ENCODE results near the gene ZNF70. TPM values are rescaled to one million over a fixed set of nuclear protein-coding genes. Genes with fewer than 3 reads are reported as not detected.

ZNF70 gene
- total RNA-seq, 2 experiments from 2014 or later, result 1.3 to 1.9 TPM

DNA sequence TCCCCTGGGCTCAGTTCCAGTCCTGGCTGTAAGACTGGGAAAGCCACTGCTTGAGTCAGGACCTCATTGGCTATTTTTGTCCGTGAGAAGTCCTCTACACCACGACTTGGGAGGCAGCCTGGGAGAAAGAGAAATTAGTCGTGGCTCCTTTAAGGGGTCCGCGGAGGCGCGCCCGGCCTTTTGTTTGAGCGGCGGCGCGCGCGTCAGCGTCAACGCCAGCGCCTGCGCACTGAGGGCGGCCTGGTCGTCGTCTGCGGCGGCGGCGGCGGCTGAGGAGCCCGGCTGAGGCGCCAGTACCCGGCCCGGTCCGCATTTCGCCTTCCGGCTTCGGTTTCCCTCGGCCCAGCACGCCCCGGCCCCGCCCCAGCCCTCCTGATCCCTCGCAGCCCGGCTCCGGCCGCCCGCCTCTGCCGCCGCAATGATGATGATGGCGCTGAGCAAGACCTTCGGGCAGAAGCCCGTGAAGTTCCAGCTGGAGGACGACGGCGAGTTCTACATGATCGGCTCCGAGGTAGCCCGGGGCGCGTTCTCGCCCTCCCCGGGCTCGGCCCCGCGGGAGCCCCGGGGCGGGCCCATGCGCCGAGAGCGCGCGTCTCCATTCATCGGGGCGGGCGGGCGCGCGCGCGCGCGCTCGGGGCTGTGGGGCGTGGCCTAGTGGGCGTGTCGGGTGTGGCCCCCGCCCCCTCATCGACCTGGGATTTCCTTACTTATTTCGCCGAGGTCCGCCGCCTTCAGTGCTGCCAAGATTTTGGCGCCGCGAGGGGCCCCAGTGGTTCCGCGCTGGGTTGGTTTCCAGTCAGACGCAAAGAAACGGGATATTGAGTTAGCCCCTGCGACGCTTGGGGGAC is 36.1 kb upstream of the ZNF70 start, which contains the start of gene SMARCB1:
Gene SMARCB1, plus strand, starts transcription at position 215 of the 848 bp plus-strand sequence. Its CDS starts 204 bp downstream, at position 419.
- H3K27ac Mint-ChIP-seq, result peak within 1 kb of the TSS; percentile 90
- peak within 1 kb of the TSS; percentile 91 for H3K4me3 Mint-ChIP-seq
- Histone ChIP-seq H3K27me3 (ENCODE audit: control insufficient read depth in 1 of 2, insufficient read depth in 2 of 2, low read length in 2 of 2) (no peaks in the 10 kb centered on the region), H3K4me1 (ENCODE audit: insufficient read depth, low read length) (peaks cover 44% of the 10 kb centered on the region), H3K27ac (ENCODE audit: low read depth in 1 of 2, low read length in 2 of 2) (peak within 1 kb of the TSS; percentile 93 to 98), H3K36me3 (ENCODE audit: insufficient read depth, low read length) (peaks cover 13% of the 10 kb centered on the region), H3K9me3 (ENCODE audit: control insufficient read depth in 1 of 2, insufficient read depth in 1 of 2, low read length in 2 of 2) (no peaks in the 10 kb centered on the region), H3K4me3 (ENCODE audit: low read length) (peak within 1 kb of the TSS; percentile 83)
- no peaks in the 10 kb centered on the region for H3K9me3 Mint-ChIP-seq
- peaks cover 23% of the 10 kb centered on the region for H3K36me3 Mint-ChIP-seq (ENCODE audit: low read depth)
- no peak for TF ChIP-seq CTCF (IDR thresholded peaks at IDR 0.05)
- H3K4me1 Mint-ChIP-seq (ENCODE audit: low read depth), result peaks cover 35% of the 10 kb centered on the region
- peak; percentile 80 to 96 (median 88) for DNase-seq
- ATAC-seq (ENCODE audit: poor library complexity), result peak; percentile 76
- H3K27me3 Mint-ChIP-seq, result no peaks in the 10 kb centered on the region
- CTCF ChIA-PET, result interaction anchor here (1.9 kb wide), 1 partner anchor 63 kb away, joined by 6 read pairs; no protein-coding TSS in a partner anchor
- intact Hi-C loops (cut with DNase I, micrococcal nuclease), result loop anchor here (1.0 to 10.0 kb wide), 9 partner anchors 15 to 228 kb away; partner anchors contain the start of genes CABIN1 (in 2 of the 2), DERL3 (in 2 of the 2), ZNF70 (in 2 of the 2) and MIF (in 1 of the 2)
- POLR2A ChIA-PET, result interaction anchor here (0.9 to 3.4 kb wide), 14 partner anchors 9 to 641 kb away, joined by 3 to 23 read pairs (median 8); partner anchors contain the start of genes ADORA2A, C22orf15, CABIN1 and CHCHD10

- Histone ChIP-seq H3K27ac (ENCODE audit: low read depth in 1 of 2, low read length in 2 of 2) (peak overlapping the region; percentile 93 to 98), H3K36me3 (ENCODE audit: insufficient read depth, low read length) (peaks cover 10% of the 10 kb centered on the region), H3K4me3 (ENCODE audit: low read length) (peak overlapping the region; percentile 83), H3K9me3 (ENCODE audit: control insufficient read depth in 1 of 2, insufficient read depth in 1 of 2, low read length in 2 of 2) (no peaks in the 10 kb centered on the region), H3K27me3 (ENCODE audit: control insufficient read depth in 1 of 2, insufficient read depth in 2 of 2, low read length in 2 of 2) (no peaks in the 10 kb centered on the region), H3K4me1 (ENCODE audit: insufficient read depth, low read length) (peaks cover 44% of the 10 kb centered on the region)
- DNase-seq (peak in 2 of 14 experiments; percentile 30 to 38), ATAC-seq (ENCODE audit: poor library complexity) (no peak)
- Mint-ChIP-seq H3K4me3 (peak overlapping the region; percentile 91), H3K4me1 (ENCODE audit: low read depth) (peaks cover 35% of the 10 kb centered on the region), H3K27ac (peak overlapping the region; percentile 90), H3K36me3 (ENCODE audit: low read depth) (peaks cover 19% of the 10 kb centered on the region), H3K27me3 (no peaks in the 10 kb centered on the region), H3K9me3 (no peaks in the 10 kb centered on the region)
- no peak for TF ChIP-seq CTCF (IDR thresholded peaks at IDR 0.05)
- intact Hi-C loops (cut with DNase I, micrococcal nuclease), result loop anchor here (1.0 to 10.0 kb wide), 7 partner anchors 35 to 229 kb away; partner anchors contain the start of genes CABIN1 (in 2 of the 2), DERL3 (in 2 of the 2), MIF (in 1 of the 2) and SLC2A11 (in 1 of the 2)
- ChIA-PET CTCF (no interaction called here), POLR2A (interaction anchor here (0.9 to 3.4 kb wide), 15 partner anchors 8 to 641 kb away, joined by 3 to 23 read pairs (median 8); partner anchors contain the start of genes ADORA2A, C22orf15, CABIN1 and CHCHD10)
These were observed 35.4 kb upstream of the ZNF70 start for GRCh38 chr22:23786261-23786710.

- no peaks in the 10 kb centered on the region for H3K27me3 Mint-ChIP-seq
- ATAC-seq (ENCODE audit: poor library complexity), result no peak
- H3K4me1 Mint-ChIP-seq (ENCODE audit: low read depth), result peaks cover 25% of the 10 kb centered on the region
- POLR2A ChIA-PET, result interaction anchor here (1.0 kb wide), 1 partner anchor 21 kb away, joined by 3 read pairs; the partner anchor contains the start of gene C22orf15
- Histone ChIP-seq H3K4me1 (ENCODE audit: insufficient read depth, low read length) (peaks cover 33% of the 10 kb centered on the region), H3K4me3 (ENCODE audit: low read length) (no peak overlapping the region), H3K9me3 (ENCODE audit: control insufficient read depth in 1 of 2, insufficient read depth in 1 of 2, low read length in 2 of 2) (no peaks in the 10 kb centered on the region), H3K27ac (ENCODE audit: low read depth in 1 of 2, low read length in 2 of 2) (no peak overlapping the region), H3K27me3 (ENCODE audit: control insufficient read depth in 1 of 2, insufficient read depth in 2 of 2, low read length in 2 of 2) (no peaks in the 10 kb centered on the region), H3K36me3 (ENCODE audit: insufficient read depth, low read length) (no peaks in the 10 kb centered on the region)
- H3K36me3 Mint-ChIP-seq (ENCODE audit: low read depth), result peaks cover 9% of the 10 kb centered on the region
- intact Hi-C loops (cut with DNase I, micrococcal nuclease), result loop anchor here (10.0 kb wide), 1 partner anchor 231 kb away; the partner anchor contains the start of gene CABIN1 (in 2 of the 2)
- H3K4me3 Mint-ChIP-seq, result no peak overlapping the region
- DNase-seq, result peak in 1 of 14 experiments; percentile 24
- TF ChIP-seq CTCF (IDR thresholded peaks at IDR 0.05), result no peak
- CTCF ChIA-PET, result no interaction called here
- no peaks in the 10 kb centered on the region for H3K9me3 Mint-ChIP-seq
- peak overlapping the region; percentile 41 for H3K27ac Mint-ChIP-seq
These were observed 33.4 kb upstream of the ZNF70 start for GRCh38 chr22:23784215-23784732.

Measured in CD4-positive, alpha-beta T cell (primary cell).